GM23248 (cell line): ENCODE results near the gene MGAM2.

Source experiments
- EZH2 ChIP-seq: fragments of 200-600 bp; sonication (generic); IDR thresholded peaks from 2 replicates; pipeline ENCODE4 v1.6.1; 2018; ENCODE audit warnings: antibody characterized with exemption, mild to moderate bottlenecking; ENCODE audit not compliant: insufficient read depth, poor library complexity, severe bottlenecking
- EZH2phosphoT487 ChIP-seq: fragments of 200-600 bp; sonication (generic); IDR thresholded peaks from 2 replicates; pipeline ENCODE4 v1.6.1; 2018; ENCODE audit warnings: antibody characterized with exemption, moderate library complexity, mild to moderate bottlenecking, low read depth; ENCODE audit not compliant: insufficient read depth

- TF ChIP-seq EZH2 (no peak), EZH2phosphoT487 (no peak)
Observed at GRCh38 chr7:142250705-142251104, 139.2 kb downstream of the MGAM2 start.
